GM18519 (cell line): ENCODE measurements around the gene PALLD.

Source experiments
- ATAC-seq: cut with Tn5 transposase; IDR thresholded peaks from one replicate; pipeline ENCODE4 v1.9.1; 2021; ENCODE audit warnings: mild to moderate bottlenecking, moderate library complexity; ENCODE audit not compliant: unreplicated experiment, low FRiP score

PALLD gene

DNA sequence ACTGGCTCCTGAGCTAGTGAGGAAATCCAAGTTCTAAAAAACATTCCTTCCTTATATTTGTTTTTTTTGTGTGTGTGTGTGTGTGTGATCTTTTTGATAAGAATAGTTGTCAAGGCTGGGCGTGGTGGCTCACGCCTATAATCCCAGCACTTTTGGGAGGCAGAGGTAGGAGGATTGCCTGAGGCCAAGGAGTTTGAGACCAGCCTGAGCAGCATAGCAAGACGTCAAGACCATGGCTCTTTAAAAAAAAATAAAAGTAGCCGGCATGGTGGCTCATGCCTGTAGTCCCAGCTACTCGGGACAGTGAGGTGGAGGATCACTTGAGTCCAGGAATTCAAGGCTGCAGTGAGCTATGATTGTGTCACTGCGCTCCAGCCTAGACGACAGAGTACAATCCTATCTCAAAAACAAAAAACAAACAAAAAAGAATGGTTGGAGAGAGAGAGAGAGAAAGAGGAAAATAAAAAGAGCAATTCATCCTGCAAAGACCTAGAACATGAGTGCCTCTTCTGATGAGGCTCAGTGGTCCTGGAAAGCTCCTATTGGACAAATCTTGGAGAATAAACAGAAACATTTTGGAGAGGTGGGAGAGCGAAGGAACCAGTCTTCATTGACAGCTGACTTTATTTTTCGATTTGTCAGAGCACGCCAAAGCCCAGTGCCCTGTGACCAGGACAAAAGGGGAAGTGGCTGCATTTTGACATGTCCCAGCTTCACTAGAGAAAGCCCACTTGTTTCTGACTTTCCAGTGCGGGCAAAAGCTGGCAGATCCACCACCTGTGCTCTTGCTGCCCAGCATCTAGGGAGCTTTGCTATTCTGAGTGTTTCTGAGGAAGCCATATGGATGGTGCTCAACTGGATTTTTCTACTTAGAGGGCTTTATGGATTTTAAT lies 244.7 kb downstream of the PALLD start:
- ATAC-seq, result no peak

DNA sequence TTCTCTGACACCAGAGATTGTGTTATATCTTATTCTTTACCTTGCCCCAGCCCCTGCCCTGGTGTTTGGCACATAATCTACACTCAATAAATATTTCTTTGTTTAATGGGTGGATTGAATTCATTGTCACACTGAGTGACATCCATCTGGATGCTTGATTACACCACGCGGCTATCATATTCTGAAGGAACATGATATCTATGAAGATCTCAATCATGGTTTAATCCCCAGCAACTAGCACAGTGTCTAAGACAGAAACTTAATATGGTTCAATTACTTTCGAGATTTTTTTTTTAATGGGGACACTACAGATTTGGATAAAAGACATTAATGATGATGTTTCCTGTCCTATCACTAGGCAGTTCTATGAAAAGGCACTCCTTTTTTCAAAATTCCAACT lies 246.3 kb downstream of the PALLD start:
- ATAC-seq, result no peak

DNA sequence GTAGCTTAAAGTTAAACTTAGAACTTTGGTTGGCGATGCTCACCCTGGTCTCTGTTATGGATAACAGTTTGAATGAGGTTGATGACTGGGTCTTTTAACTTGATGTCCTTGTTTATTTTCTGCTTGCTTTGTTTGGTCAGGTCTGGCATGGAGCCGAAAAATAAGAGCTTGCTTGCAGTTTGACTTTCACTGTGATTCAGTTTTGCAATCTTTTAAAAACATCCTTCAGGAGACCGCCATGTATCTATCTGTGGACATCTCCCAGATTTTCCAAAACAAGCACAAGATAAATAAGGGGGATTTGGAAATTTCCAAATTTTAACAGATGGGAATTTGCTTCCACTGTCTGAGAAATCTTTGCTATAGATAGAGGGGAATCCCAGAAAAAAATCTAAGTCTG lies 246.7 kb downstream of the PALLD start:
- no peak for ATAC-seq

DNA sequence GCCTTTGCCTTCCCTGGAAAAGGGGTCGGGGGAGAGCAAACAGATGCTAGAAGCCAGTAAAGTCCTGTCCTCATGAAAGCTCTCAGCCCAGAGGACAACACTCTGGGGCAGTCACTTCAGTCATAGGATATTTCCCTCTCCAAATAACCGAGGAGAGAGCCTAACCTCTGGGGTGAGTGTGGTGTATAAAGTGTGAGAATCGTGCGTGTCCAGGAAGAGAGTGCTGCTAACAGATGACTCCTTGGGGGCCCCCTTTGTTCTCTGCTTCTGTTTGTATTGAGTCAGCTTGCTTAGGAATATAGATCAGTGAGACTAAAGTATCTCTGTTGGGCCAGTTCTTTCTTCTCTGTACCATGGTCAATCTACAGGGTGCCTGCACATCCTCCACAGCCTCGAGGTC lies 247.2 kb downstream of the PALLD start:
- ATAC-seq, result no peak

DNA sequence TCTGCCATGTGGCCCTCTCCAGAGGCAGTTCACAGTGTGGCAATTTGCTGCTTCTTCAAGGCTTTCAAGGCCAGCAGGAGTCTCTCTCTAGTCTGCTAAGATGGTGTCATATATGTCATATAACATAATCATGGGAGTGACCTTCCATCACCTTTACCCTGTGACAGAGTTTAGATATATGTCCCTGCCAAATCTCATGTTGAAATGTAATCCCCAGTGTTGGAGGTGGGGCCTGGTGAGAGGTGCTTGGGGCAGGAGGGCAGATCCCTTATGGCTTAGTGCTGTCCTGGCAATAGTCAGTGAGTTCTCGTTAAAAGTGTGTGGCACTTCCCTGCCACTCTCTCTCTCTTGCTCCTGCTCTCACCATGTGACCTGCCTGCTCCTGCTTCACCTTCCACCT lies 252.0 kb downstream of the PALLD start:
- no peak for ATAC-seq

DNA sequence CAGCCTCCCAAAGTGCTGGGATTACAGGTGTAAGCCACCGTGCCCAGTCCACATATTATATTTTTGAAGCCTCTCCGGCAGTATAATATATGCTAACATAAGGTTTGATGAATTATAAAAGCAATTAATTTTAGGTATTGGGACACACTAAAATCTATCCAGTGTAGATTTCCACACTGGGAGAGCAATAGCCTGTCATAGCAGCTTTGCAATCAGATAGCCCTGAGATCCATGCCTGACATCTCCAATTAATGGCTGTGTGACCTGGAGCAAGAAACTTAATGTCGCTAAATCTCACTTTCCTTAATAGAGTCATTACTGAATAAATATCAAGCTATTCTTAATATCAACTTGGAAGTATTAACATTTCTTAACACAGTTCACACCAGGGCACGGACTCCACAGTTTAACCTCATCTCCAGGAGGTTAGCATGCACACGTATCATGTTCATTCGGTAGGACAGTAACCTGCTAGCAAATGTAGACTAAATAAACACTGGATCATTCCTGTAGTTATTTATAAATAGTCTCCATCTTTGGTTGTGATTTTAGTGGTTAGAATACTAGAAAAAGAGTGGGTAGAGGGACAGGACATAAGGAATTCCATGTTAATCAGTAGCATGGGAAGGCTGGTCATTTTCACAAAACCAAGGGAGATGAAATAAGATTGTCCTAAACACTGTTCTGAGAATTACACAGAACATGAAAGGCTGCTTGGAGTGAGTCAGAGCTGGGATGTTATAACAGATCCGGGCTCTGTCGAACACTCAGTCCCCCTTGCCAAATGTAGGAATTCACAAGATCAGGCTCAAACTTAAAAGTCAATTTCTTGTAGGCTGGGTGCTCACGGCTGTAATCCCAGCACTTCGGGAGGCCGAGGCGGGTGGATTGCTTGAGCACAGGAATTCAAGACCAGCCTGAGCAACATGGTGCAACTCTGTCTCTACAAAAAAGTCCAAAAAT lies 254.7 kb downstream of the PALLD start:
- no peak for ATAC-seq

DNA sequence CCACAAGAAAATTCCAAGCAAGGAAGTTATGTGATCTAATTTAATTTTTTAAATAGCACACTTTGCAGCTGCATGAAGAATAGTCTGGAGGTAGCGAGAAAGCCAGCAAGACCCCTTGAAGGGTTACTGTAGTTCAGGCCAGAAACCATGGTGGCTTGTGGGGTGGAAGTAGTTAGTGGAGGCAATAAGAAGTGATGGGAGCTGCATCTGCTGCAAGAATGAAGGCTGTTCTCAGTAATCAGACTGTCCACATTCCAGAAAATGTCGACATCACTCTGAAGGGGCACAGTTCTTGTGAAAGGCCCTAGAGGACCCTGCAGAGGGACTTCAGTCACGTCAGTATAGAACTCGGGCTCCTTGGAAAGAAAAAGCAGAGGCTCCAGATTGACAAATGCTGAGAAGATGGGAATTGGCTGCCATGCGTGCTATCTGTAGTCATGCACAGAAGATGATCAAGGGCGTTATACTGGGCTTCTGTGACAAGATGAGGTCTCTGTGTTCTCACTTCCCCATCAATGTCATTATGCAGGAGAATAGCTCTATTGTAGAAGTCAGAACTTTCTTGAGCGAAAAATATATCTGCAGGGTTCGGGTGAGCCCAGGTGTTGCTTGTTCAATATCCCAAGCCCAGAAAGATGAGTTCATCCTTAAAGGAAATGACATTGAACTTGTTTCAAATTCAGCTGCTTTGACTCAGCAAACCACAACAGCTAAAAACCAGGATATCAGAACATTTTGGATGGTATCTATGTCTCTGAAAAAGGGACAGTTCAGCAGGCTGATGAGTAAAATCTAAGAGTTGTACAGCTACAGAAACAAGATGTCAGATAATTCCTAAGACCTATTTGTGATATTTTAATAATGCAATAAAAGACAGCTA lies 259.0 kb downstream of the PALLD start:
- ATAC-seq, result no peak

DNA sequence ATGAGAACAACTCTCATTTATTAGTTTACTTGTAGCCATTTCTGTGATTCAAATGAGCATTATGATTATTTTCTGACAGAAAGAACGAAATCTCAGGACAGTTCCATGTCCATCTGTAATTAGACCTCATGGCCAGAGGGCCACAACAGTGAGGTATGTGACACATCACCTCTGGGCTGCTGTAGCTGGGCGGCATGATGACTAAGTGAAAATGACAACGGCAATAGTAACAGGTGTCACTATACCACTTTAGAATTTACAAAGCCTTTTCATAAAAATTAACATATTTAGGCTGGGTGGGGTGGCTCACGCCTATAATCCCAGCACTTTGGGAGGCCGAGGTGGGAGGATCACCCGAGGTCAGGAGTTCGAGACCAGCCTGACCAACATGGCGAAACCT lies 260.6 kb downstream of the PALLD start:
- no peak for ATAC-seq

DNA sequence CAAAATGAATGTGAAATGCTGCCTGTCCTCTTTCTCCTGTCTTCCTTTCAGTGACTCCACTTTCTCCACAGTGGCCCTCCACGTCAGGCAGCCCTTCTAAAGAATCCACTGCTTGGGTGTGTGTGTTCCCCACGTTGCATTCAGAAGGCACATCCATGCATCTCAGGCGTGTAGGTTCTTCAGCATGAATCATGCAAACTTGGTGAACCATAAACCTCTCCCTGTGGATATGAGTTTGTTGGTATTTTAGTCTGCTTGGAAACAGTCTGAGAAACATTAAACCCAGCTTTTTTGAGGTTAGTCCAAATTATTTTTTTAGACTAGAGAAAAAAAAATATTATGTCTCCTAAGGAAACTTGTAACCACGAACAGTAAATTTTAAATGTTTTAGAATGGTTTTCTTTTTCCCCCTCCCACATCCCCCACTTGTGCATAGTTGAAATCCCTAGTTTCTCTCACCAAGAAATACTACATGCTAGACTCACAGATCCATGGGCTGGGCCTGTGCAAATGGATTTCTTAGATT lies 261.6 kb downstream of the PALLD start:
- ATAC-seq, result no peak

DNA sequence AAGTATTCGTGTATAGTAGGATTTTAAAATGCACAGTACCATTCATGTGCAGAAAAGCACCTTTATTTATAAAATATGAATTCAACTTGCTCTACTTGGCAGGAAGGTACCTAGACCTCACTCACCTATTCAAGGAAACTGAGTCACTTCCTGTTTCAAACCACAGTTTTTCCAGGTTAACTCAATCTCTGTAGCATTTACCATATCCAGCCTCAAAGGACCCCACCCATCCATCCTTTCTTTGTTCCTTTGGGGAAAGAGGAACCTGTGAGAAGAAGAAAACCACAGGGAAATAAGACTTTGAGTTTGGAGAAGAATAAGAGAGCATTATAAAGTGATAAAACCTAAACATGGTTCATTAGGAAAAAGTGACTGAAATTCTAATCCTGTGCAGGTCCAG lies 262.5 kb downstream of the PALLD start:
- no peak for ATAC-seq

DNA sequence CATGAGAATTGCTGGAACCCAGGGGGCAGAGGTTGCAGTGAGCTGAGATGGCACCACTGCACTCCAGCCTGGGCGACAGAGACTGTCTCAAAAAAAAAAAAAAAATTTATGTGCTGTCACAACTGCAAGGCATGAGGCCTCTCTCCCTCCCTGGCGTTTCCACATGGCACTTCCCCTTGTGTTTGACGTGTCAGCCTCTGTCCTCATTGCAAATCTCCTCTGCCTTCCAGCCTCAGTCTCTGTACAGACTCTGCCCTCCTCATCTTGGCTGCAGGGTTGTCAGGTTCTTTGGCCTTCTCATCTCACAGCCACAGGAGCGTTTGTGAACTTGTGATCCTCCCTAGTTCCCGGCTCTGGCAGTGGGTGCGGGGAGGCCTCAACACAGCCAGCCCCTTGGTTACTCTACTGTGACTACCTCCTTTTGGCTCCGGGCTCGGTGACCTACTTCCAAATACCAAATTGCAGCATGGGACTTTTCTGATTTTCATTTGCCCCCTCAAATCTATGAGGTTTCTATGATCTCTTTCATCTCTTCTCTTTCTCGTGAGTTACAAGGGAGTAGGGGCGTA lies 263.2 kb downstream of the PALLD start:
- ATAC-seq, result no peak

DNA sequence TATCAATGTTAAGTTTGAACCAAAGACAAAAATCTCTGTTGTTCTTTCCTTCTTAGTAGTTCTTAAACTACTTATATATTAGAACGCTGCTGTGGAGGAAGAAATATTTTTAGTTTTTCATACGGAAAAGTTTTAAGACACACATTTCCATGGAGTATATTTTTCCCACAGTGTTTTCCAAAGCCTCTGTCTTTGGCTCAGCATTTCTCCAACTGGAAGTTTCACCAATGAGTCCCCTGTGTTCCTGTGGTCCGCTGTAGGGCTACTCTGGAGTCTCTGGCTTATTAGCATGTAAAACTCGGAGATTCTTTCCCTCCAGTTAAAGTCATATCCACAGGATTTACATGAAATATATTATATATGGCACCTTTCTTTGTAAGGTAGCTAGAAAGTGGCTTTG lies 264.2 kb downstream of the PALLD start:
- no peak for ATAC-seq

DNA sequence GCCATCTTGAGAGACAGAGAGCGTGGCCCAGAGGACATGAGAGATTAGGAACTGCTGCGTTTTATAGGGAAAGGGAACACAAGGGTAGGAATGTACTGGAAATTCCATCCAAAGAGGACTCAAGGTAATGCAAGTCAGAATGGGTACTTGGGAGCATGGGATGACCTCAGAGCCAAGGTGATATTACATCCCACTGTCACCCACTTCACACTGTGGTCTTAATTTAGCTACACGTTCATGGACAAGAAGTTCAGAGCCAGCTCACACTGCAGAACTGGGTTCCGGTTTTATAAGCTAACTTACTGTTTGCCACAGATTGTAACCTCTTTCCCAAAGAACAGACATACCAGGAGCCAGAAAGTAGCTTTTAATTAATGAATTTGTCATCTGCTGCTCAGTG lies 268.5 kb downstream of the PALLD start:
- ATAC-seq, result no peak

DNA sequence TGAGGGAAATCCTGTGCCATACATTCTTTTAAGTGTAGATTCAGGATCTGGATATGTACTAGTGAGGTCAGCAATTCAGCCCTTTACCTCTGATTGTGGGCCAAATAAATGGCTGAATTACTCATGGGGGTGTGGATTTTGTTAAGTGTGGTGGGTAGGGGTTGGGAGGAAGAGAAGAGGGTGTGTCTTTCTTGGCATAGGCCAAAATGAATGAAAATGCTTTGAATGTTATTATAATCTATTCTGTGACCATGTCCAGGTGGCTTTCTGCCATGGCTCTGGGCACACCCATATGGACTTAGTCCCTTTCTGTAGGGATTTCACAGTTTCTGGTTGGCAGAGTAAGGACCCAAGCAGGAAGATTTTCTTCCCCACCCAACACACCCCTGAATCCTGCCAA lies 268.9 kb downstream of the PALLD start:
- no peak for ATAC-seq

DNA sequence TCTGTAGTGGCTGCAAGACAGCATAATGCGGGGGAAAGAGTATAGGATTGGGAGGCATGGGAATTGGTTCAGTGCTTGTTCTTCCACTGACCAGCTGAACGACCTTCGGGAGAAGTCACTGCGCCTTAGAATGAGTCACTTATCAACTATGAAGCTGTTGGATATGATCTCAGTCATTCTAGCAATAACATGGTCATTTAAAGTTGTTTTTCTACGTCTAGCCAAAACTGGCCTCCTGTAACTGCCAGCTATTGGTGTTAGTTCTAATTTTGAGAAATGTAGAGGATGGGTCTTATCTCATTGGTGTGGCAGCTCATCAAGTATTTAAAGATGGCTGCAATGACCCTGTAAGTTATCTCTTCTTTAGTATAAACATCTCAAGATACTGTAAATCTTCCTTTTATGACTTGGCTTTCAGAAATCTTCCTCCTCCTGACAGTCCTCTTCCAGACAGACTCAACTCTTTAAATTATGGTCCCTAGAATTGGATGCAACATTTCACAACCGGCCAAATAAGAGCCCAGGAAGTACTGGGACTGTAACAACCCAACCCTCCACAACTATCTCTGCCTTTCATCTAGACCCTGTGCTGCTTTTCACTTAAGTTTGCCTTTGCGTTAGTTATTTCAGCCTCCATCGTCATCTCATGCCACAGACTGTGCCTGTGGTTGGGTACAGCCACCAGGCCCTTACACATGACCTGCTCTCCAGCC lies 269.9 kb downstream of the PALLD start:
- no peak for ATAC-seq

DNA sequence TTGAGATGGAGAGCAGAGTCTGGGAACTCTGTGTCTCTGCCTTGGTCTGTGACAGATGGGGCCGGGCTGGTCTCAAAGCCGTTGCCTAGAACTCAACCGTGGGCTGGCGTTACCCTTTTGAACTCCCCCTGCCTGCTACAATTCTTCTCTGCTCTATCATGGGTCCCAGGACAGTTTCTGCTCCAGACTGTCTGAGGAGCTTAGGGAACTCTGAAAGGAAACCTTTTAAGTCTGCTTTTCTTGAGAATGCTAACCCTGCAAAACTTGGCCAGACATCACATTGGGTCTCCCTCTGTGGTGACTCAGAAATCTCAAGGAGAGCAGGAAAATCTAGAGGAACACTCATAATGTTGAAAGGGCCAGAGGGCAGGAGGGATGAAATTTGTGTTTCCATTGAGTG lies 272.6 kb downstream of the PALLD start:
- ATAC-seq, result no peak

DNA sequence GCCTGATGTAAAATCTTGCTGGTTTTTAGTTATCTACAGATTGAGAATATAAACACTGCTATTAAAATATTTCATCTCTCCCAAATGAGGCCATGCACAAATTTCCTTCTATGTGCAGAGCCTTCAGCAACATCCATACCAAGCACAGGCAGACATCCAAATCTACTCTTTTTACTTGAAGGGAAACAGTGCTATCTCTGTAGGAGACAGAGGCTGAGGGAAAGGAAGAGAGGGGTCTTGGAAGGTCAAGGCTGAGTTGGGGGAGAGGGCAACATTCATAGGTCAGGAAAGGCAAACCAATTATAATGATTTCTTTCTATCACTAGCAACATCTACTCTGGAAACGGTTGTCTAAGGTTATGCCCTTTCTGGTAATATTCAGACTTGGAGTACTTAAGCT lies 273.0 kb downstream of the PALLD start:
- ATAC-seq, result no peak

DNA sequence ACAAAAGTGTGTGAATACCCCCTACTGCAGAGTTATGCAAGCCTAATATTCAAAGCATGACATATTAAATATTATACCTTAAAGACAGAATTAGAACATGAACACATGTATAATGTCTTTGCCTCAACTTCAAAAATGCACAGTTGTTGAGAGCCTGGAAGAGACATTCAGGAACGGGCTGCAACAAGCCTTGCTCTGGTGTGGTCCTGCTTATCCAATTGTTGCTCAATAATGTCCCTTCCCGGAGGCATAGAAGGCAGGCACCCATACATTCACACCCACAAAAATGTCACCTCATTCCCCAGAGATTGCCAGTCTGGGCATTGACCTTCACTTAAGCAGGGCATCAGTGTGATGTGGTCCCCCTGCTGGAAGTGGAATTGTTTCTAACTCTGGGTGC lies 274.4 kb downstream of the PALLD start:
- no peak for ATAC-seq
